Fibroblast of villous mesenchyme (primary cell): Measurements from ENCODE around the gene ACO2. TPM values are rescaled to one million over a fixed set of nuclear protein-coding genes. Genes with fewer than 3 reads are reported as not detected.
A peak's percentile ranks its signal among the peaks of the same experiment; 100 is the strongest.

ENCODE experiments used
- DNase-seq: peaks from one replicate; pipeline ENCODE4 v3.0.0-alpha.2; 2010; ENCODE audit warnings: low read depth
- H3K4me3 ChIP-seq: 2 replicates; pipeline ENCODE4 v1.5.1; 2011; ENCODE audit warnings: low read depth, mild to moderate bottlenecking, low read length
- CTCF ChIP-seq: IDR thresholded peaks from 2 replicates; pipeline ENCODE4 v1.5.1; 2012; ENCODE audit warnings: low read depth, mild to moderate bottlenecking, low read length; ENCODE audit not compliant: insufficient read depth
- total RNA-seq: library from RNA; depleted of rRNA; stranded (reverse); fragments of >200 nt; gene quantifications from 2 replicates; pipeline ENCODE4 v1.2.3, GENCODE V29; 2012

ACO2 gene
- total RNA-seq, 1 donor = 69.1 TPM

- peak; percentile 42 for DNase-seq
- peak overlapping the region; percentile 3 for H3K4me3 ChIP-seq
- peak; percentile 17 for TF ChIP-seq CTCF
Observed at GRCh38 chr22:41524809-41525449, 56.0 kb downstream of the ACO2 start.

- no peak overlapping the region for H3K4me3 ChIP-seq
- DNase-seq = no peak
- TF ChIP-seq CTCF = no peak
Observed at GRCh38 chr22:41525450-41526225, 56.7 kb downstream of the ACO2 start.

- no peak for TF ChIP-seq CTCF
- DNase-seq = no peak
- no peak overlapping the region for H3K4me3 ChIP-seq
Observed at GRCh38 chr22:41526226-41526829, 57.4 kb downstream of the ACO2 start.

GRCh38 chr22:41526830-41527799, 58.2 kb downstream of the ACO2 start:
- peak; percentile 39 for DNase-seq
- peak; percentile 83 for TF ChIP-seq CTCF
- H3K4me3 ChIP-seq = no peak overlapping the region

- DNase-seq = no peak
- TF ChIP-seq CTCF = no peak
- no peak overlapping the region for H3K4me3 ChIP-seq
Observed at GRCh38 chr22:41528132-41528766, 59.3 kb downstream of the ACO2 start.
